GM12874 (cell line): ENCODE measurements around the gene PDE4B.

Experiments used
- CTCF ChIP-seq: IDR thresholded peaks from 2 replicates; pipeline ENCODE4 v1.5.1; 2011; ENCODE audit warnings: low read depth, mild to moderate bottlenecking, control low read depth, low read length, moderate library complexity; ENCODE audit not compliant: insufficient read depth

The PDE4B gene

GRCh38 chr1:65985393-65986066, 192.8 kb downstream of the PDE4B start:
- TF ChIP-seq CTCF = no peak

- TF ChIP-seq CTCF = no peak
These were observed 193.5 kb downstream of the PDE4B start for GRCh38 chr1:65986146-65986545.

- no peak for TF ChIP-seq CTCF
These were observed 197.5 kb downstream of the PDE4B start for GRCh38 chr1:65990161-65990560.

GRCh38 chr1:65991694-65992093, 199.0 kb downstream of the PDE4B start:
- TF ChIP-seq CTCF = no peak

GRCh38 chr1:65992165-65992821, 199.6 kb downstream of the PDE4B start:
- no peak for TF ChIP-seq CTCF

GRCh38 chr1:65992831-65993271, 200.2 kb downstream of the PDE4B start:
- no peak for TF ChIP-seq CTCF

- no peak for TF ChIP-seq CTCF
These were observed 201.5 kb downstream of the PDE4B start for GRCh38 chr1:65994223-65994622.
